GM21825 (cell line): ENCODE results near the gene NFKBIE.

Experiments
- ATAC-seq: cut with Tn5 transposase; IDR thresholded peaks from one replicate; pipeline ENCODE4 v1.9.1; 2021; ENCODE audit warnings: mild to moderate bottlenecking, moderate library complexity; ENCODE audit not compliant: unreplicated experiment

Gene NFKBIE

GRCh38 chr6:44297063-44298038 lies 32.0 kb upstream of the NFKBIE start:
- ATAC-seq: peak; percentile 69

DNA sequence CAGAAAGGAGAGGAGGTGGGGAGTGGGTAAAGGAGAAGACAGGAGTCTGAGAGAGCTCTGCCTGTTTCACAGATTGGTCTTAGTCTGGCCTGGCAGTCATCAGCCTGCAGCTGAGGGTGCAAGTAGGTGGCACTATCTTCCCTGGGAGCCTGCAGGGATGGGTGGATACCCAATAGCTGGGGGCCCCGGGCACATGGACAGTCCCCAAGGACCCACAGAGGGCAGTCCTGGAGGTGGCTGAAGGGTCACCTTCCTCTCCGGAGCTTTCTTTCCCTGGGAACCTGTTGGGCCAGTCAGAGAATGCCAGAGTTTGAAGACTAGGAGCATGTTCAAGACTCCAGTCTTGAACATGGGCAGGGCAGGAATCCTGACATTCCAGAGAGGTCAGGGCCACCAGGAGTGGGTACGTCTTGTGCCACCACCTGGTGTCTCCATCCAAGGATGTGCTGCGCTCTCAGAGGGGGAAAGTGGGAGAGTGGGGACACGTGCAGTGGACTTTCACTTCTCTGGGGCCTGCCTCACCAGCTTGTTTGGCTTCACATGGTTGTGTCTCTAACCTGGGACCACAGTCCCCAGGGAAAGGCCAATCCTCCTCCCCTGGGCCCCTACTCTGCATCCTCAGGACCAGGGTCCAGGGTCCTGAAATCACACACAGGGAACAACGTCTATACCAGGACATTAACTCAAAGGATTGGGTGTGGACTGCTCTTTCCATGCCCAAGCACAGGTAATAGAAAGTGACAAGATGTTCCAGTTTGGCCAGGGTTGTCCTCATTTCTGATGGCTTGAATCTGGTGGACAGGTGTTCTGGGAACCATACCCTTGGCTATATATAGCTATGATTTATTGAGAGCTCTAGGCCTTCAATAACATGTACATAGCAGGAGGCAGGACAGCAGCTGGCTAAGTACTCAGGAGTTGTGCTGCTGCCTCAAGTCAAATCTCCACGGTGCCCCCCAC lies 29.8 kb upstream of the NFKBIE start:
- no peak for ATAC-seq

- ATAC-seq: no peak
Observed at GRCh38 chr6:44292661-44293365, 27.5 kb upstream of the NFKBIE start.

GRCh38 chr6:44291841-44292240 lies 26.5 kb upstream of the NFKBIE start:
- no peak for ATAC-seq

GRCh38 chr6:44289726-44290260 lies 24.4 kb upstream of the NFKBIE start:
- no peak for ATAC-seq

DNA sequence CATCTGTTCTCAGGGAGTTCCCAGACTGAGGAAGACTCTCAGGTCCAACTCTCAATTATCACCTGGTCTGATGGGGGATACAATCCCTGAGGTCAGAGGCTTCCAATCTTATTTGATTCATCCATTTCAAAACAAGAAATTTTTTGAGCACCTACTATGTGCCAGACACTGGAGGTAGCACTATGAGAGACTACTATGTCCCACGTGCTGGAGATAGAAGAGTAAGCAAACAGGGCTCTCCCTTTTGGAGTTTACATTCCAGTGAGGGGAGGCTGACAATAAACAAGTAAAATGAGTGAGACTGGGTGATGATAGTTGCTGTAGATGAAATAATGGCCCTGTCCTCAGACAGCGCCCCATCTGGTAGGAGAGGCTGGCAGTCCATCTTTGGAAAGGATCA lies 21.4 kb upstream of the NFKBIE start:
- no peak for ATAC-seq

DNA sequence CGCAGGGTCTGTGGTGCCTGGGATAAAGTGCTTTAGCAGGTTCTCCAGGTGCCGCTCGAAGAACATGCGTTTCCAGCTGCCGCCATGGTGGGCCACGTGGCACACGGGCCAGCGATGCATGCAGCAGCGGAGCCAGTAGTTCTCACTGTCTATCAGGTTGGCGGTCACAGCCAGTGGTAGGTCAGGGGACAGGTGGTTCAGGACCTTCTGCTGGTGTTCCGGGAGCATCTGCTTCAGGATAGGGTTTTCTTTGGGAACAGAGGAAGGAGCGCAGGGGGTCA lies 20.9 kb upstream of the NFKBIE start:
- ATAC-seq: no peak

DNA sequence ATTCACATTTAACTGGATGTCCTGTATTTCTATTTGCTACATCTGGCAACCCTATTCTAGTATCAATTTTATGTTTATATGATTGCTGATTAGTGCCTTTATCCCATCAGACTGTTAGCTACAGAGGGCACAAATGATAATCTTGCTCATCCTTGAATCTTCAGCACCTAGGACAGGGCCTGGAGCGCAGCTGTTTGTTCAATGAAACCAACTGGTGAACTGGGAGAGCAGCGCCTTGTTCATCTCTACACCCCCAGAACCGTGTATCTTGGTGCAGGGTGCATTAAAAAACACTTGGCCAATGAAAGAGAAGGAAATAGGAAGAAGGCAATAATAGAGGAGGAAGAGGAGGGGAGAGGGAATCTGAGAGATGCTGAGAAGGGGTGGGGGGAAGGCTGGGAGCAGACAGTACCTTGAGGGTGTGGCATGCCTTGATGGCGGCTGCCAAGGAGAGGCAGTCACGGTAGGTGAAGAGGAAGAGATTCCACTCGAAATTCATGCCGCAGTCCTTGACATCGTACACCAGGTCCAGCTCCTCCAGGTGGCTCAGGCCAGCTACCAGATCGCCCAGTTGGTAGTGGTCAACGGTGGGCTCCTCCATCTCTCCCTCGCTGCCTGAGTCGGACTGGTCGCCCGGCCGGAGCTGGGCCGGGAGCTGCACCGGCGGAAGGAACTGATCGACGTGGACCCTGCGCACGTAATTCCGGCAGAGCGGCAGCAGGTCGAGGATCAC lies 20.4 kb upstream of the NFKBIE start:
- no peak for ATAC-seq

- ATAC-seq: no peak
Observed at GRCh38 chr6:44284867-44285266, 19.5 kb upstream of the NFKBIE start.

DNA sequence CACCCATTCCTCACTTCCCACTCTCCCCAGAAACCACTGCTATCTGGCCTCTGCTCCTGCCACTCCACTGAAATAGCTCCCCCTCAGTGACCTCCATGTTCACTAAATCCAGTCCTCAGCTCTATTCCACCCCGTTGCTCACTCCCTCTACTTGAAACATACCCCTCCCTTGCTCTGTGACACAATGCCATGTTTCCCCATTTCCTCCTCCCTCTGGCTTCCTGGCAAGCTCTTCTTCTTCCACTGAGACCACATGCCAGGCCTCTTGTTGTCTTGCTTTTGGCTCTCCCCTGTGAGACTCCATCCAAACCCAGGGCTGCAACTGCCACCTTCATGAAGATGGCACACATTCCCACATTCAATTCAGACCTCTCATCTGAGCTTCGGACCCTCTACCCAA lies 18.8 kb upstream of the NFKBIE start:
- no peak for ATAC-seq

DNA sequence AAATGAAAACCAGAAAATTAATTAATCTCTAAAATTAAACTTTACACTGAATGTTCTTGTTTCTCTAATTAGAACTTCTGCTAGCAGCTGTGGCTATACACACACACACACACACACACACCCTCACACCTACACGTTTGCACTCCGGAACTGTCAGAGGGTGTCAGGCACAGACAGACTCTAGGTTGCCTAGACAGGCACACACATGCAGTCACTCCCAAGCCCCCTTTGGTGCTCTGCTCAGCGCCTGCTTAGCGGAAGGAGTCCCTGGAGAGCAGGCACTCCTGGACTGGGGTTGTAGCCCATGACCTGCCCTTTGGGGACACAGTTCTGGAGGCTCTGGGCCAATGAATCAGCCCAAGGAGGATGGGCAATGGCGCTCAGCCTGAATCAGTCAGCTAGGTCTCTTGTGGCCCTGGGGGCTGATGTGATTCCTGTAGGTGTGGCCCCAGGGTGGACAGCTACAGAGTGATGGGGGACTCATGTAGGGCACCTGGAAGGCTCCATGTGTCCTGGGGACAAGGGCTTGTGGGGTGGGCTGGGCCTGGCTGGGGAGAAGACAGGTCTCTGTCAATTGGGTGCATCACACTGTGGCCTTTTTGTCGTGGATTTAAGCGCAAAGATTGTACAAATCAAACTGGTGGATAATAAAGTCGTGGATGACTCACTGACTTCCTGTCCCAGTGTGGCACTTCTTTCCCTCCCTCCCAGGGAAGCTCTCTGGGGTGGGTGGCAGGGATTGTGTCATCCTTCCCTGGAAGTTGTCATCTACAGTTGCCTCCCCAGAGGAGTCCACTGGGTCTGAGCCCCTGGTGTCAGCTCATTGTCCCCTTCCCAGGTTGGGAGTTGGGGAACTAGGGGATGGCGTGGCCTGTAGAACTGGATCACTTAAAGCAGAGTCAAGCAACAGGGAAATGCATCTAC lies 13.7 kb upstream of the NFKBIE start:
- no peak for ATAC-seq

GRCh38 chr6:44278315-44278714 lies 13.0 kb upstream of the NFKBIE start:
- no peak for ATAC-seq

GRCh38 chr6:44277763-44278162 lies 12.4 kb upstream of the NFKBIE start:
- ATAC-seq: no peak

GRCh38 chr6:44276667-44277640 lies 11.6 kb upstream of the NFKBIE start:
- ATAC-seq: no peak

GRCh38 chr6:44275749-44276648 lies 10.6 kb upstream of the NFKBIE start:
- ATAC-seq: no peak

GRCh38 chr6:44275271-44275748 lies 10.0 kb upstream of the NFKBIE start:
- no peak for ATAC-seq

DNA sequence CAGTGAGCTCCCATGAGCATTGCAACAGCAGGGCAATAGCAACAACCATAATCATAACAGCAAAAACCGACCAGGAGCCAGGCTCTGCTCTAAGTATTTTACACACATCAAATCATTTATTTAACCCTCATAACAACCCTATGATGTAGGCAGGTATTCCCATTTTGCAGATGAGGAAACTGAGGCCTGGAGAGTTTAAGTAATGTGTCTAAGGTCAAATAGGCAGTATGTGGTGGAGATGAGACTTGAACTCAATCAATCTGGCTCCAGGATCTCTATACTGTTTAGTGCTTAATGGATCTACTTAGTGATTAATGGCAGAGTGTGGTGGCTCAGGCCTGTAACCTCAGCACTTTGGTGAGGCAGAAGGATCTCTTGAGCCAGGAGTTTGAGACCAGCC lies 8.3 kb upstream of the NFKBIE start:
- ATAC-seq: no peak
